Hippocampal formation (tissue), 2 donors: Measurements from ENCODE around the gene HSPA12A.

Source experiments
- DNase-seq, 2 donors: peaks; one replicate each; lab custom pipeline; 2025; lab: John Stamatoyannopoulos, UW

HSPA12A gene

DNA sequence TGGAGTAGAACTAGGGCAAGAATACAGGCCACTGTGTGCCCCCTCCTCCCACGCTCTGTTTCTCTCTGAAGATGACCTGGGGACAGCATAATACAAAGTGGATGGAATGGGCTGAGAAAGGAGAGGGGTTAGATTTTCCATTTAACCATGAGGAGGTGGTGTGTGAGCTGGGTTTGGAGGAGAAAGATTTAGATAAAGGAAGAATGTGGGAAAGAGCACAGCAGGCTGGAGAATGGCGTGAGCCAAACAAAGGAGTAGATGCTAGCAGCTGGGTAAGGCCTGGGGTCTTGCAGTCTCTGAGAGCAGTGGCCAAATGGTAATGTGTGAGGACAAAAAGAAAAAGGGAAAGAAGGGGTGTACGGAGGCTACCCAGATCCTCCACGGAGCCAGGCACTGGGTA is 113.0 kb downstream of the HSPA12A start:
- no peak for DNase-seq

DNA sequence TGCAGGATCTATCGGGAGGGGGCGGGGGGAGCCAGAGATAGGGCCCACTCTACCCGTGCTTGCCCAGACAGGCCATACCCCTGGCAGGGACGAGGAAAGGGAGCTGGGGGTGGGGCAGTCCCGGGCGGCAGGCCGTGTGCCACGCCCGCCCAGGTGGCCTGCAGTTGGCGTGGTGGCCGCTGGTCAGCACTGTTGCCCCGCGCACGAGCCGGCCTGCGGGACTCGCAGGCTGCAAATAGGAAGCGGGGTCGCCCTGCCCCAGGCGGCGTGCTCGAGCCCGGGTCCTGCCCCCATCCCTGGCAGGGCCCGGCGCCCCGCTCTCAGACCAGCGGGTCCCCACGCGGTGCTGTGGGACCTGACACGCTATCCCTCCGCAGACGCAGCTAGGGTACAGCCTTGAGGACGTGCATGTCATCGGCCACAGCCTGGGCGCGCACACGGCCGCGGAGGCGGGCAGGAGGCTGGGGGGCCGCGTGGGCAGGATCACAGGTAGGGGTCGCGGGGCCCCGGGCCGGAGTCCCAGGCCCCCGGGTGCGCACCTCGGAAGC is 114.9 kb downstream of the HSPA12A start:
- DNase-seq = no peak

DNA sequence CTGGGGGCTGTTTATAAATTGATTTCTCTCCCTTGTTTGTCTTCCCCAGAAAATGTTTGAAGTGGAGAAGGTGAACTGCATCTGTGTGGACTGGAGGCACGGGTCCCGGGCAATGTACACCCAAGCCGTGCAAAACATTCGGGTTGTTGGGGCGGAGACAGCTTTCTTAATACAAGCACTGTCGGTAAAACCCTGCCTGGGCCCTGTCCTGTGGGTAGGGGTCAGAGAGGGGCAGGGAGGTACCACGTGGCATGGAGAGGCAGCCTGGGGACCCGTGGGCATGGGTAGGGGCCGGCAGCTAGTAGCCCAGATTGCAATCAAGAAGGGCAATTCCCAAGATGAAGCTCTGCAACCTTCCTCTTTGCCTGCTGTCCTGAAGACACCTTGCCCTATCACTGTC is 115.6 kb downstream of the HSPA12A start:
- DNase-seq = no peak

DNA sequence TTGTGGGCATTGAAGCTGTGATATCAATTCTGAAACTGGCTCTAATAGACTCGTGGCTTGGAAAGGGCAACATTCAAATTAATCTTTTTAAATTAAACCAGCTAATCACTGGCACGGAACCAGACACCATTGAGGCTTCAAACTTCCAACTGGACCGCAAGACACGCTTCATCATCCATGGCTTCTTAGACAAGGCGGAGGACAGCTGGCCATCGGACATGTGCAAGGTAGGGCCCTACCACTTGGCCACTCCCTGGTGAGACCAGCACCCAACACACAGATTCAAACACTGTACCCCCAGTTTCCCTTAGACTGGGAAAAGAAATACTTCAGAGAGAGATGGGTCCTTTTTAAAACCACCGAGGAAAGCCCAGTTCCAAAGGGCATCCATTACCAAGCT is 116.5 kb downstream of the HSPA12A start:
- no peak for DNase-seq

DNA sequence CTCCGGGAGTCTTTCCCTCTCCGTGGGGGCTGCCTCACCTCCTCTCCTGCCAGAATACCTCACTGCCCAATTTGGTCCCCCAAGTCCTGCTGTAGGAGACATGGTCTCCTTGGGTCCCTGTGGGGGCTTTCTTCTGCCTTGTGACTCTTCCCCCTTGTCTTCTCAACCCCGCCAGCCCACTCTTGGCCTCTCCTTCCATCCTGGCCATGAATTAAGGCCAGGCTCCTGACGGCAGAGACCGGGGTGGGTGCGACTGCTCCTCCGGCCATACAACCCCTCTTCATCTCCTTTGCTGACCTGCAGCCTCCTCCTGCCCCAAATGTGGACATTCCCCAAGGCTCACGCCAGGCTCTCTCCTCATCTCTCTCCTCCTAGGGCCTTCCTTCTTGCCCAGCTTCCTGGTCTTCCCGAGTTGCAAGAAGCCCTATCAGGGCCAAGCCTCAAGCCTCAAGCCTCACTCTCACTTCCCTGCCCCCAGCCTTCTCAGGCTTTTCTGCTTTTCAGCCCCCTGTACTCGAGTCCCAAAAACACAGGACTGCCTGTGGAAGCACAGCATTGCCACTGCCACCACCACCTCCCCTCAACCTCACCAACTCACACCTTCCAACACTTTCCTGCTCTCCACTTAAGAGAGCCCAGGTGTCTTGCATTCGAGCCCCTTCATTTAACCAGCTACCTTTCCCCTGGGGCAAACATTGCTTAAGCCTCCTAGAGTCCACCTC is 120.3 kb downstream of the HSPA12A start:
- no peak for DNase-seq

DNA sequence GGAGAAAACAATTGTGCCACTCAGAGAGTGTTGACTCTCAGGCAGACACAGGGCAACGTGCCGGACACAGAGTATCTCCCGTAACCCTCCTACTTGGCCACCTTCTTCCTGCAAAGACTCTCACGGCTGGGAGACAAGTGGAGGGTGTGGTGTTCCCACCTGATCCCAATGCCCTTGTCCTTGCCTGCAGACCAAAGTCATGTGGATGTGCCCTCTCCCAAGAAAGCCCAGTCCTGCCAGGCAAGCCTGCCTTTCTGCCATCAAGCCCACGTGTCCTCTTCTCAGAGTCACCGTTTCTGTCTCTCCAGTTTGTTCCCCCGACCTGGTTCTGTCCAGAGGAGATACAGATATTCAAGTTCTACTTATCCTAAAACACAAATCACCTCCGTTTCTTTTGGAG is 120.9 kb downstream of the HSPA12A start:
- DNase-seq = no peak
